K562 (cell line): ENCODE data around the gene TCF12. TPM values are rescaled to one million over a fixed set of nuclear protein-coding genes. Genes with fewer than 3 reads are reported as not detected.

Experiments
- ATAC-seq: fragments of 200-7000 bp; cut with Tn5 transposase; 3 replicates; pipeline ENCODE4 v1.9.1; 2020; ENCODE audit warnings: moderate library complexity
- BruUV-seq: library from RNA; stranded (reverse); fragments of 400-500 nt; replicated peaks from 2 replicates; lab custom pipeline; 2021; lab: Mats Ljungman, UMichigan
- CTCF ChIA-PET: fragments of 300-600 bp; formaldehyde crosslinking; extraction: SDS; loops from one replicate; lab custom pipeline; 2021; ENCODE audit warnings: low intra/inter-chr PET ratio; lab: Yijun Ruan, JAX
- POLR2A ChIA-PET: fragments of 300-600, 350-650 bp; sonication (Branson Sonifier 250); formaldehyde crosslinking; extraction: SDS; loops from one replicate; lab custom pipeline; 2021; ENCODE audit warnings: antibody characterized with exemption, inconsistent platforms; lab: Yijun Ruan, JAX
- DNase-seq, 4 experiments: peaks; one replicate each; pipeline versions ENCODE4 v3.0.0 to v3.0.0-alpha.2; 2011 to 2018; ENCODE audit warnings: low spot score in 3 of 4, mixed read lengths in 3 of 4; ENCODE audit errors: extremely low read depth in 1 of 4
- FAIRE-seq: peaks from 2 replicates; lab custom pipeline; 2011; peaks lifted over from hg19 to GRCh38; lab: Jason Lieb, UNC
- H2AFZ ChIP-seq: 2 replicates; pipeline ENCODE4 v1.6.0; 2011; ENCODE audit warnings: low read depth, low read length, control low read depth, inconsistent platforms
- H3K27ac ChIP-seq: fragments of 200-600 bp; 3 replicates; pipeline ENCODE4 v1.8.0; 2011; ENCODE audit warnings: low read depth, mild to moderate bottlenecking, control low read depth, inconsistent platforms, low read length, moderate library complexity, mixed read lengths; ENCODE audit errors: extremely low read depth
- H3K27me3 ChIP-seq, 2 experiments: fragments of 300-600 bp in 1 of 2; 2 replicates in 1 of 2; 3 replicates in 1 of 2; pipeline versions ENCODE4 v1.6.0 to v1.8.0; 2011; ENCODE audit warnings: inconsistent platforms in 2 of 2, low read length in 2 of 2, mild to moderate bottlenecking in 1 of 2, mixed read lengths in 1 of 2, moderate library complexity in 1 of 2; ENCODE audit not compliant: control insufficient read depth in 2 of 2, insufficient read depth in 2 of 2
- H3K36me3 ChIP-seq: fragments of 300-600 bp; 3 replicates; pipeline ENCODE4 v1.8.0; 2011; ENCODE audit warnings: mild to moderate bottlenecking, low read length, inconsistent platforms; ENCODE audit not compliant: control insufficient read depth, insufficient read depth
- H3K4me1 ChIP-seq, 2 experiments: fragments of 200-600 bp in 1 of 2; replicated peaks in 1 of 2; 2 replicates in 1 of 2; 3 replicates in 1 of 2; pipeline versions ENCODE4 v1.5.1 to v1.8.0; 2011; ENCODE audit warnings: inconsistent platforms in 2 of 2, low read length in 2 of 2, mild to moderate bottlenecking in 1 of 2, mixed read lengths in 1 of 2, moderate library complexity in 1 of 2; ENCODE audit not compliant: control insufficient read depth in 2 of 2, insufficient read depth in 2 of 2
- H3K4me2 ChIP-seq: 2 replicates; pipeline ENCODE4 v1.6.1; 2011; ENCODE audit warnings: low read length, control low read depth, inconsistent platforms, mixed read lengths; ENCODE audit not compliant: insufficient read depth
- H3K4me3 ChIP-seq: fragments of 200-600 bp; sonication (generic), shearing (Covaris generic); 2 replicates; pipeline ENCODE4 v1.5.1; 2016; ENCODE audit warnings: control low read depth, inconsistent platforms
- H3K79me2 ChIP-seq: fragments of 200-600 bp; 3 replicates; pipeline ENCODE4 v1.8.0; 2011; ENCODE audit warnings: low read length, inconsistent platforms; ENCODE audit not compliant: control insufficient read depth, insufficient read depth
- H3K9ac ChIP-seq, 2 experiments: 2 replicates each; pipeline versions ENCODE4 v1.6.0 to v1.6.1; 2011; ENCODE audit warnings: low read depth in 2 of 2, low read length in 2 of 2, control low read depth in 1 of 2, inconsistent platforms in 1 of 2, mild to moderate bottlenecking in 1 of 2, mixed read lengths in 1 of 2; ENCODE audit not compliant: insufficient read depth in 1 of 2
- H3K9me1 ChIP-seq: one replicate; pipeline ENCODE4 v1.6.0; 2011; ENCODE audit warnings: inconsistent platforms, mild to moderate bottlenecking, low read length, moderate library complexity; ENCODE audit not compliant: control insufficient read depth, insufficient read depth
- H3K9me3 ChIP-seq: replicated peaks from 2 replicates; pipeline ENCODE4 v1.5.1; 2011; ENCODE audit warnings: low read depth, low read length, inconsistent platforms; ENCODE audit not compliant: control insufficient read depth, insufficient read depth
- H4K20me1 ChIP-seq: replicated peaks from 2 replicates; pipeline ENCODE4 v1.6.1; 2011; ENCODE audit warnings: low read length, inconsistent platforms, mixed read lengths; ENCODE audit not compliant: control insufficient read depth, insufficient read depth
- EP300 ChIP-seq: IDR thresholded peaks from 2 replicates; pipeline ENCODE4 v1.6.1; 2012; ENCODE audit warnings: low read length, improper control_type of control experiment
- ERF ChIP-seq: fragments of 450-650 bp; formaldehyde crosslinking; IDR thresholded peaks from 2 replicates; pipeline ENCODE4 v1.4.0; 2020; ENCODE audit warnings: mild to moderate bottlenecking, mixed read lengths
- GATAD2A ChIP-seq: fragments of 450-650 bp; IDR thresholded peaks from 2 replicates; pipeline ENCODE4 v1.6.1; 2017
- KDM5B ChIP-seq: fragments of 200-600 bp; sonication (generic); IDR thresholded peaks from 2 replicates; pipeline ENCODE4 v1.6.1; 2012; ENCODE audit warnings: low read depth, mild to moderate bottlenecking, moderate library complexity, low read length, control low read depth, inconsistent platforms; ENCODE audit not compliant: insufficient replicate concordance
- MAFF ChIP-seq: IDR thresholded peaks from 2 replicates; pipeline ENCODE4 v1.6.1; 2012; ENCODE audit warnings: low read length, improper control_type of control experiment
- MAFK ChIP-seq: IDR thresholded peaks from 2 replicates; pipeline ENCODE4 v1.6.1; 2011; ENCODE audit warnings: low read length, improper control_type of control experiment
- NBN ChIP-seq: fragments of 450-650 bp; IDR thresholded peaks from 2 replicates; pipeline ENCODE4 v1.6.1; 2016; ENCODE audit warnings: low read depth, mild to moderate bottlenecking
- NEUROD1 ChIP-seq: fragments of 150-350 bp; IDR thresholded peaks from 2 replicates; pipeline ENCODE4 v1.6.1; 2014; ENCODE audit warnings: borderline replicate concordance, low read length, low read depth; ENCODE audit not compliant: partially characterized antibody
- PHB2 ChIP-seq: fragments of 450-650 bp; IDR thresholded peaks from 2 replicates; pipeline ENCODE4 v1.6.1; 2017; ENCODE audit warnings: low read depth
- PRMT5 ChIP-seq: sonication (generic); formaldehyde crosslinking; IDR thresholded peaks from 2 replicates; pipeline ENCODE4 v1.5.0; 2020; ENCODE audit warnings: missing genetic modification reagents
- RFX7 ChIP-seq: fragments of 250-450 bp; sonication (Bioruptor Pico); IDR thresholded peaks from 2 replicates; pipeline ENCODE4 v1.5.1; 2021; ENCODE audit warnings: mild to moderate bottlenecking
- TFAM ChIP-seq: fragments of 250-450 bp; sonication (Bioruptor Pico); conservative IDR thresholded peaks from 2 replicates; pipeline ENCODE4 v1.5.0; 2021; ENCODE audit warnings: mild to moderate bottlenecking, moderate library complexity
- ZNF140 ChIP-seq: fragments of 250-450 bp; sonication (Bioruptor Pico); IDR thresholded peaks from 2 replicates; pipeline ENCODE4 v1.8.0; 2021; ENCODE audit warnings: moderate library complexity, mild to moderate bottlenecking, inconsistent platforms
- WGBS: fragments of 100-300 bp; shearing (Covaris generic); methylation state at CpG from one replicate; pipeline ENCODE4 v1.1.6; 2016; ENCODE audit warnings: low coverage, mixed read lengths; ENCODE audit not compliant: insufficient coverage; ENCODE audit errors: missing lambda C conversion rate; 5-methylcytosine and 5-hydroxymethylcytosine counted together
- in situ Hi-C: fragments of 300-500 bp; cut with MboI; formaldehyde crosslinking; loops from 4 replicates; pipeline ENCODE4 v1.15.0; 2018; ENCODE audit warnings: inconsistent platforms, mixed read lengths
- intact Hi-C: fragments of 100-400 bp; cut with micrococcal nuclease; formaldehyde crosslinking; loops from 2 replicates; pipeline ENCODE4 v1.14.2; 2022
- polyA plus RNA-seq, 8 experiments: library from polyadenylated mRNA; depleted of rRNA in 4 of 8; stranded (reverse) in 5 of 8; unstranded in 3 of 8; fragments of >200 nt; fragmentation: Nextera tagmentation in 2 of 8; fragmentation: Illumina TruSeq in 1 of 8; extraction: Ambion mirVana in 2 of 8; extraction: Trizol in 1 of 8; gene quantifications; 2 replicates each; pipeline versions ENCODE4 v1.2.1 to v1.2.3, GENCODE V29; 2011 to 2014; ENCODE audit warnings: inconsistent platforms in 1 of 8, missing spikeins in 1 of 8
- total RNA-seq, 7 experiments: library from RNA; depleted of rRNA in 6 of 7; stranded (reverse); fragments of >200 nt in 6 of 7; fragmentation: Illumina TruSeq in 2 of 7; extraction: Trizol in 2 of 7; gene quantifications; 2 replicates each; pipeline versions ENCODE4 v1.2.1 to v1.2.3, GENCODE V29; 2011 to 2021; ENCODE audit warnings: low replicate concordance in 1 of 7
- TF ChIP-seq, protein P1 (sequence below): fragments of 450-650 bp; IDR thresholded peaks from 2 replicates; pipeline ENCODE4 v1.6.1; 2016; ENCODE audit warnings: low read depth, mild to moderate bottlenecking, moderate library complexity
- TF ChIP-seq, protein P2 (sequence below): IDR thresholded peaks from 3 replicates; pipeline ENCODE4 v1.6.1; 2011; ENCODE audit warnings: borderline replicate concordance, mild to moderate bottlenecking; ENCODE audit not compliant: insufficient read length, insufficient read depth

Gene TCF12
- total and polyA plus RNA-seq, 9 of the 15 experiments (the other 6 are each of a cell fraction or from before 2014, with no cell fraction given): 10.5 to 132 (median 52.9) TPM

- TF ChIP-seq RFX7 (no peak), MAFK (peak; percentile 88)
- TF ChIP-seq, all 486 proteins: peak for 5
Observed at GRCh38 chr15:57272771-57273357, 354.4 kb downstream of the TCF12 start (continued).

DNA sequence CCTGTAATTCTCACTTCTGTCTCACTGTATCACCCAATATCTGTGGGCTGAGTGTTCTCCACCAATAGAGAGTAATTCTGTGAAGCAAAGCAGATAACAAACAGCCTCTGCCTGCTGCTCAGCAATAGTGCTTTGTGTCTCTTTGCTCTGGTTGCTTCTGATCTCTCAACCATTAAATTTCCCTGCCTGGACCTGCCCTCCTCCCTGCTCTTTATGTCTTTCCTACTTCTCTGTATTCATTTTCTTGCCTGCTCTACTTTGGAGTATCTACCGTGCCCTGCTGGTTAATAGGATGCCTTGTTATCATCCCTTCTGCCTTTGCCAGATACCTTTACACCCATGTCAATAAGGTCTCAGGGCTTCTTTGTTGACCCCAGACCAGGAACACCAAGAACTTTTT, 355.0 kb downstream of the TCF12 start:
- H3K9me1 ChIP-seq: peaks cover 2% of the 10 kb centered on the region
- no peaks in the 10 kb centered on the region for H4K20me1 ChIP-seq
- H2AFZ ChIP-seq: no peak overlapping the region
- intact Hi-C loops: no loop called here
- no peak for FAIRE-seq
- no peaks in the 10 kb centered on the region for H3K79me2 ChIP-seq
- H3K36me3 ChIP-seq: peaks cover 47% of the 10 kb centered on the region
- no peak for DNase-seq
- no peak overlapping the region for H3K4me3 ChIP-seq
- H3K27ac ChIP-seq: no peak overlapping the region
- POLR2A ChIA-PET: no interaction called here
- TF ChIP-seq MAFF: no peak
- no peak for TF ChIP-seq EP300
- no peak for TF ChIP-seq PRMT5
- no peak for TF ChIP-seq KDM5B
- no peak for TF ChIP-seq ERF (CRISPR knock-in tag)
- no peak for TF ChIP-seq PHB2
- no peak for TF ChIP-seq NBN
- TF ChIP-seq, protein P1, sequence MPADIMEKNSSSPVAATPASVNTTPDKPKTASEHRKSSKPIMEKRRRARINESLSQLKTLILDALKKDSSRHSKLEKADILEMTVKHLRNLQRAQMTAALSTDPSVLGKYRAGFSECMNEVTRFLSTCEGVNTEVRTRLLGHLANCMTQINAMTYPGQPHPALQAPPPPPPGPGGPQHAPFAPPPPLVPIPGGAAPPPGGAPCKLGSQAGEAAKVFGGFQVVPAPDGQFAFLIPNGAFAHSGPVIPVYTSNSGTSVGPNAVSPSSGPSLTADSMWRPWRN: no peak
- TF ChIP-seq, protein P2, sequence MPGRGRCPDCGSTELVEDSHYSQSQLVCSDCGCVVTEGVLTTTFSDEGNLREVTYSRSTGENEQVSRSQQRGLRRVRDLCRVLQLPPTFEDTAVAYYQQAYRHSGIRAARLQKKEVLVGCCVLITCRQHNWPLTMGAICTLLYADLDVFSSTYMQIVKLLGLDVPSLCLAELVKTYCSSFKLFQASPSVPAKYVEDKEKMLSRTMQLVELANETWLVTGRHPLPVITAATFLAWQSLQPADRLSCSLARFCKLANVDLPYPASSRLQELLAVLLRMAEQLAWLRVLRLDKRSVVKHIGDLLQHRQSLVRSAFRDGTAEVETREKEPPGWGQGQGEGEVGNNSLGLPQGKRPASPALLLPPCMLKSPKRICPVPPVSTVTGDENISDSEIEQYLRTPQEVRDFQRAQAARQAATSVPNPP: no peak
- no peak for TF ChIP-seq TFAM
- no peak for TF ChIP-seq ZNF140 (CRISPR knock-in tag)
- no peak for TF ChIP-seq GATAD2A
- TF ChIP-seq NEUROD1: no peak
- TF ChIP-seq, all 486 proteins: peak for 0
- Histone ChIP-seq H3K4me1 (no peaks in the 10 kb centered on the region), H3K9ac (no peak overlapping the region), H3K9me3 (no peaks in the 10 kb centered on the region; the same call in 1 of the 2 replicates), H3K4me2 (no peak overlapping the region), H3K27me3 (no peaks in the 10 kb centered on the region)
- 80% methylated on average over 1 of the region's 1 CpG for WGBS
- no peak for ATAC-seq
- in situ Hi-C loops: no loop called here
- CTCF ChIA-PET: no interaction called here
- no TSS peak for BruUV-seq
